Calu3 (cell line): Measurements from ENCODE around the gene EYS. TPM values are rescaled to one million over a fixed set of nuclear protein-coding genes. Genes with fewer than 3 reads are reported as not detected.

Experiments used
- BruUV-seq: library from RNA; stranded (reverse); fragments of 400-500 nt; replicated peaks from 2 replicates; lab custom pipeline; 2021; lab: Mats Ljungman, UMichigan
- CTCF ChIA-PET: fragments of 300-600 bp; sonication (Branson Sonifier 250); formaldehyde crosslinking; loops from one replicate; lab custom pipeline; 2022; ENCODE audit warnings: antibody characterized with exemption; lab: Charles Lee
- DNase-seq: peaks from one replicate; pipeline ENCODE4 v3.0.0; 2022
- H3K27ac Mint-ChIP-seq: one replicate; pipeline ENCODE4 v1.8.0; 2022; ENCODE audit warnings: mixed read lengths; ENCODE audit not compliant: unreplicated experiment
- H3K27me3 Mint-ChIP-seq: one replicate; pipeline ENCODE4 v1.8.0; 2022; ENCODE audit warnings: mixed read lengths; ENCODE audit not compliant: unreplicated experiment
- H3K36me3 Mint-ChIP-seq: one replicate; pipeline ENCODE4 v1.8.0; 2022; ENCODE audit warnings: mild to moderate bottlenecking, moderate library complexity, mixed read lengths; ENCODE audit not compliant: insufficient read depth, unreplicated experiment
- H3K4me1 Mint-ChIP-seq: one replicate; pipeline ENCODE4 v1.8.0; 2022; ENCODE audit warnings: mild to moderate bottlenecking, low read depth, mixed read lengths; ENCODE audit not compliant: unreplicated experiment
- H3K4me3 Mint-ChIP-seq: one replicate; pipeline ENCODE4 v1.8.0; 2022; ENCODE audit warnings: mild to moderate bottlenecking, low read depth, moderate library complexity, mixed read lengths; ENCODE audit not compliant: unreplicated experiment
- H3K9me3 Mint-ChIP-seq: one replicate; pipeline ENCODE4 v1.8.0; 2022; ENCODE audit warnings: low read depth, mixed read lengths; ENCODE audit not compliant: unreplicated experiment
- CTCF ChIP-seq: fragments of 200-600 bp; IDR thresholded peaks from one replicate; pipeline ENCODE4 v1.8.0; 2022; ENCODE audit warnings: antibody characterized with exemption; ENCODE audit not compliant: unreplicated experiment
- intact Hi-C: fragments of 100-400 bp; cut with micrococcal nuclease; formaldehyde crosslinking; loops from one replicate; pipeline ENCODE4 v1.10.0; 2022; ENCODE audit not compliant: unreplicated experiment
- total RNA-seq: library from RNA; stranded (reverse); gene quantifications from 2 replicates; pipeline ENCODE4 v1.2.3, GENCODE V29; 2022

Gene EYS
- total RNA-seq, 1 experiment from 2014 or later = not detected

- H3K4me3 Mint-ChIP-seq = no peak overlapping the region
- no peaks in the 10 kb centered on the region for H3K4me1 Mint-ChIP-seq
- no TSS peak for BruUV-seq
- peaks cover 12% of the 10 kb centered on the region for H3K9me3 Mint-ChIP-seq
- intact Hi-C loops = no loop called here
- no peaks in the 10 kb centered on the region for H3K27me3 Mint-ChIP-seq
- no peak for TF ChIP-seq CTCF
- H3K36me3 Mint-ChIP-seq = no peaks in the 10 kb centered on the region
- CTCF ChIA-PET = no interaction called here
- no peak for DNase-seq
- H3K27ac Mint-ChIP-seq = no peak overlapping the region
Measured at GRCh38 chr6:65149841-65150240, 557.2 kb downstream of the EYS start.

DNA sequence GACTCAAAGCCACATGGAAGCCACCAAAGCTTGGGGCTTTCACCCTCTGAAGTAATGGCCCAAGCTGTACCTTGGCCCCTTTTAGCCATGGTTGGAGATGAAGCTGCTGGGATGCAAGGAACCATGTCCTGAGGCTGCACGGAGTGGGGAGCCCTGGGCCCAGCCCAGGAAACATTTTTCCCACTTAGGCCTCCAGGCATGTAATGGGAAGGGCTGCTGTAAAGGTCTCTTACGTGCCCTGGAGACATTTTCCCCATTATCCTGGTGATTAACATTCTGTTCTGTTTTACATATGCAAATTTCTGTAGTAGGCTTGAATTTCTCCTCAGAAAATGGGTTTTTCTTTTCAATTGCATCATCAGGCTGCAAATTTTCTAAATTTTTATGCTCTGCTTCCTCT, 558.2 kb downstream of the EYS start:
- Mint-ChIP-seq H3K36me3 (no peaks in the 10 kb centered on the region), H3K4me1 (no peaks in the 10 kb centered on the region), H3K9me3 (peaks cover 9% of the 10 kb centered on the region), H3K27ac (no peak overlapping the region), H3K27me3 (no peaks in the 10 kb centered on the region), H3K4me3 (no peak overlapping the region)
- BruUV-seq = no TSS peak
- intact Hi-C loops = no loop called here
- no peak for TF ChIP-seq CTCF
- DNase-seq = no peak
- CTCF ChIA-PET = interaction anchor here (0.5 kb wide), 1 partner anchor 786 kb away, joined by 3 read pairs; no protein-coding TSS in a partner anchor

GRCh38 chr6:65135567-65135966, 571.5 kb downstream of the EYS start:
- no peaks in the 10 kb centered on the region for H3K27me3 Mint-ChIP-seq
- no peaks in the 10 kb centered on the region for H3K36me3 Mint-ChIP-seq
- H3K4me1 Mint-ChIP-seq = no peaks in the 10 kb centered on the region
- CTCF ChIA-PET = interaction anchor here (0.6 kb wide), 1 partner anchor 1325 kb away, joined by 11 read pairs; no protein-coding TSS in a partner anchor
- BruUV-seq = no TSS peak
- intact Hi-C loops = no loop called here
- no peak overlapping the region for H3K4me3 Mint-ChIP-seq
- H3K27ac Mint-ChIP-seq = no peak overlapping the region
- H3K9me3 Mint-ChIP-seq = peaks cover 21% of the 10 kb centered on the region
- TF ChIP-seq CTCF = no peak
- no peak for DNase-seq

- BruUV-seq = no TSS peak
- no peak overlapping the region for H3K27ac Mint-ChIP-seq
- DNase-seq = no peak
- CTCF ChIA-PET = no interaction called here
- H3K27me3 Mint-ChIP-seq = no peaks in the 10 kb centered on the region
- H3K9me3 Mint-ChIP-seq = peaks cover 14% of the 10 kb centered on the region
- intact Hi-C loops = no loop called here
- H3K4me3 Mint-ChIP-seq = no peak overlapping the region
- H3K36me3 Mint-ChIP-seq = no peaks in the 10 kb centered on the region
- H3K4me1 Mint-ChIP-seq = no peaks in the 10 kb centered on the region
- no peak for TF ChIP-seq CTCF
Measured at GRCh38 chr6:65126667-65127066, 580.4 kb downstream of the EYS start.
